ENCODE results near the gene ALX3.

GRCh38 chr1:110083866-110084226 is 13.4 kb upstream of the ALX3 start:
- TF ChIP-seq ZNF513 (tag by site-specific recombination; IDR thresholded peaks at IDR 0.05) (no peak), ZBTB10 (tag by site-specific recombination; IDR thresholded peaks at IDR 0.05) (no peak), RBAK (tag by site-specific recombination; IDR thresholded peaks at IDR 0.05) (no peak), KLF16 (tag by site-specific recombination; IDR thresholded peaks at IDR 0.05) (no peak), ZNF677 (tag by site-specific recombination; IDR thresholded peaks at IDR 0.05) (no peak)
- TF ChIP-seq, protein P1, sequence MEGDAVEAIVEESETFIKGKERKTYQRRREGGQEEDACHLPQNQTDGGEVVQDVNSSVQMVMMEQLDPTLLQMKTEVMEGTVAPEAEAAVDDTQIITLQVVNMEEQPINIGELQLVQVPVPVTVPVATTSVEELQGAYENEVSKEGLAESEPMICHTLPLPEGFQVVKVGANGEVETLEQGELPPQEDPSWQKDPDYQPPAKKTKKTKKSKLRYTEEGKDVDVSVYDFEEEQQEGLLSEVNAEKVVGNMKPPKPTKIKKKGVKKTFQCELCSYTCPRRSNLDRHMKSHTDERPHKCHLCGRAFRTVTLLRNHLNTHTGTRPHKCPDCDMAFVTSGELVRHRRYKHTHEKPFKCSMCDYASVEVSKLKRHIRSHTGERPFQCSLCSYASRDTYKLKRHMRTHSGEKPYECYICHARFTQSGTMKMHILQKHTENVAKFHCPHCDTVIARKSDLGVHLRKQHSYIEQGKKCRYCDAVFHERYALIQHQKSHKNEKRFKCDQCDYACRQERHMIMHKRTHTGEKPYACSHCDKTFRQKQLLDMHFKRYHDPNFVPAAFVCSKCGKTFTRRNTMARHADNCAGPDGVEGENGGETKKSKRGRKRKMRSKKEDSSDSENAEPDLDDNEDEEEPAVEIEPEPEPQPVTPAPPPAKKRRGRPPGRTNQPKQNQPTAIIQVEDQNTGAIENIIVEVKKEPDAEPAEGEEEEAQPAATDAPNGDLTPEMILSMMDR (tag by site-specific recombination; IDR thresholded peaks at IDR 0.05) = no peak
- TF ChIP-seq, protein P2, sequence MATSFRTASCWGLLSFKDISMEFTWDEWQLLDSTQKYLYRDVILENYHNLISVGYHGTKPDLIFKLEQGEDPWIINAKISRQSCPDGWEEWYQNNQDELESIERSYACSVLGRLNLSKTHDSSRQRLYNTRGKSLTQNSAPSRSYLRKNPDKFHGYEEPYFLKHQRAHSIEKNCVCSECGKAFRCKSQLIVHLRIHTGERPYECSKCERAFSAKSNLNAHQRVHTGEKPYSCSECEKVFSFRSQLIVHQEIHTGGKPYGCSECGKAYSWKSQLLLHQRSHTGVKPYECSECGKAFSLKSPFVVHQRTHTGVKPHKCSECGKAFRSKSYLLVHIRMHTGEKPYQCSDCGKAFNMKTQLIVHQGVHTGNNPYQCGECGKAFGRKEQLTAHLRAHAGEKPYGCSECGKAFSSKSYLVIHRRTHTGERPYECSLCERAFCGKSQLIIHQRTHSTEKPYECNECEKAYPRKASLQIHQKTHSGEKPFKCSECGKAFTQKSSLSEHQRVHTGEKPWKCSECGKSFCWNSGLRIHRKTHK (tag by site-specific recombination; IDR thresholded peaks at IDR 0.05) = no peak
- TF ChIP-seq, protein P3, sequence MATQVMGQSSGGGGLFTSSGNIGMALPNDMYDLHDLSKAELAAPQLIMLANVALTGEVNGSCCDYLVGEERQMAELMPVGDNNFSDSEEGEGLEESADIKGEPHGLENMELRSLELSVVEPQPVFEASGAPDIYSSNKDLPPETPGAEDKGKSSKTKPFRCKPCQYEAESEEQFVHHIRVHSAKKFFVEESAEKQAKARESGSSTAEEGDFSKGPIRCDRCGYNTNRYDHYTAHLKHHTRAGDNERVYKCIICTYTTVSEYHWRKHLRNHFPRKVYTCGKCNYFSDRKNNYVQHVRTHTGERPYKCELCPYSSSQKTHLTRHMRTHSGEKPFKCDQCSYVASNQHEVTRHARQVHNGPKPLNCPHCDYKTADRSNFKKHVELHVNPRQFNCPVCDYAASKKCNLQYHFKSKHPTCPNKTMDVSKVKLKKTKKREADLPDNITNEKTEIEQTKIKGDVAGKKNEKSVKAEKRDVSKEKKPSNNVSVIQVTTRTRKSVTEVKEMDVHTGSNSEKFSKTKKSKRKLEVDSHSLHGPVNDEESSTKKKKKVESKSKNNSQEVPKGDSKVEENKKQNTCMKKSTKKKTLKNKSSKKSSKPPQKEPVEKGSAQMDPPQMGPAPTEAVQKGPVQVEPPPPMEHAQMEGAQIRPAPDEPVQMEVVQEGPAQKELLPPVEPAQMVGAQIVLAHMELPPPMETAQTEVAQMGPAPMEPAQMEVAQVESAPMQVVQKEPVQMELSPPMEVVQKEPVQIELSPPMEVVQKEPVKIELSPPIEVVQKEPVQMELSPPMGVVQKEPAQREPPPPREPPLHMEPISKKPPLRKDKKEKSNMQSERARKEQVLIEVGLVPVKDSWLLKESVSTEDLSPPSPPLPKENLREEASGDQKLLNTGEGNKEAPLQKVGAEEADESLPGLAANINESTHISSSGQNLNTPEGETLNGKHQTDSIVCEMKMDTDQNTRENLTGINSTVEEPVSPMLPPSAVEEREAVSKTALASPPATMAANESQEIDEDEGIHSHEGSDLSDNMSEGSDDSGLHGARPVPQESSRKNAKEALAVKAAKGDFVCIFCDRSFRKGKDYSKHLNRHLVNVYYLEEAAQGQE (tag by site-specific recombination; IDR thresholded peaks at IDR 0.05) = no peak
